Measurements from ENCODE around the gene FABP7.

The FABP7 gene

DNA sequence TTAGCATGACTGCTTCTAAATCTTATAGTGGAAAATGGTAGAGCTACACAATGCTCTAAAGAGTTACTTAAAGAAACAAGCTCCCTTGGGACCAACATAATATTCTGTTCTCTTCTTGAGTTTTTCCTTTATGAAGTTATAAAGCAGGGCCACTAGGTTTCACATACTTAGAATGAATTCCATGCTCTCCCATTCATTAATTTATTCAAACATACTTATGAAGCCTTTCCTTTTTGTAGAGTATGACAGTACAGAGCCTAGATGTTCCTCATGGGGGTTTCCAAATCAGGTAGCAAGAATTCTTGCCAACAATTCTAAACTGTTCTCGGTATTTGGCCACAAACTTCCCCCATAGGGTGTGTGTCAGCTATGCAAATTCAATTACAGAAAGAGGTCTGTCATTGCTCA is 20.6 kb upstream of the FABP7 start:
- Histone ChIP-seq H3K9ac (no peak overlapping the region), H3K4me1 (ENCODE audit: low read depth, poor library complexity, severe bottlenecking) (peaks cover 47% of the 10 kb centered on the region), H4K20me1 (ENCODE audit: insufficient read depth) (no peaks in the 10 kb centered on the region), H3K4me2 (peak overlapping the region; percentile 59), H3K27ac (peak overlapping the region; percentile 55; the same call in 1 of the 2 replicates), H3K79me2 (ENCODE audit: insufficient read depth, low read depth) (no peaks in the 10 kb centered on the region), H3K27me3 (ENCODE audit: insufficient read depth, low read depth) (no peaks in the 10 kb centered on the region), H3K4me3 (IDR thresholded peaks at IDR 0.05; ENCODE audit: insufficient read depth, low read depth, low read length) (no peak overlapping the region), H3K36me3 (ENCODE audit: insufficient read depth) (no peaks in the 10 kb centered on the region), H2AFZ (ENCODE audit: low read depth) (no peak overlapping the region)
- TF ChIP-seq, protein P1, sequence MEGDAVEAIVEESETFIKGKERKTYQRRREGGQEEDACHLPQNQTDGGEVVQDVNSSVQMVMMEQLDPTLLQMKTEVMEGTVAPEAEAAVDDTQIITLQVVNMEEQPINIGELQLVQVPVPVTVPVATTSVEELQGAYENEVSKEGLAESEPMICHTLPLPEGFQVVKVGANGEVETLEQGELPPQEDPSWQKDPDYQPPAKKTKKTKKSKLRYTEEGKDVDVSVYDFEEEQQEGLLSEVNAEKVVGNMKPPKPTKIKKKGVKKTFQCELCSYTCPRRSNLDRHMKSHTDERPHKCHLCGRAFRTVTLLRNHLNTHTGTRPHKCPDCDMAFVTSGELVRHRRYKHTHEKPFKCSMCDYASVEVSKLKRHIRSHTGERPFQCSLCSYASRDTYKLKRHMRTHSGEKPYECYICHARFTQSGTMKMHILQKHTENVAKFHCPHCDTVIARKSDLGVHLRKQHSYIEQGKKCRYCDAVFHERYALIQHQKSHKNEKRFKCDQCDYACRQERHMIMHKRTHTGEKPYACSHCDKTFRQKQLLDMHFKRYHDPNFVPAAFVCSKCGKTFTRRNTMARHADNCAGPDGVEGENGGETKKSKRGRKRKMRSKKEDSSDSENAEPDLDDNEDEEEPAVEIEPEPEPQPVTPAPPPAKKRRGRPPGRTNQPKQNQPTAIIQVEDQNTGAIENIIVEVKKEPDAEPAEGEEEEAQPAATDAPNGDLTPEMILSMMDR (conservative IDR thresholded peaks at IDR 0.05; ENCODE audit: low read depth, low read length), result no peak

DNA sequence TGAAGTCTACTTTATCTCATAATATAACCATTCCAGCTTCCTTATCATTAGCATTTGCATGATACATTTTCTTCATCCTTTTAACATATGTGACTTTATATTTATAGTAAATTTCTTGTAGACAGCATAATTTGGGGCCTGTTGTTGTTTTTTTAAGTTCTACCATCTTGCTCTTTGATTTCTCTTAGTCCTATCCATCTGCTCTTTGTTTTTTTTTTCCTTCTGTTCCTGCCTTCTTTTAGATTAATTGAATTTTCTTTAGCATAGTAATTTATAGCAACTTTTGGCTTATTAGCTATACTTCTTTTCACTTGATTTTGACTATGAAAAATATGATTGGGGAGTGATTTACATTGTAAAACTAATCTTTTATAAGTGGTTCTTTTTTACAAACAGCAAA is 19.2 kb upstream of the FABP7 start:
- no peaks in the 10 kb centered on the region for H3K79me2 ChIP-seq (ENCODE audit: insufficient read depth, low read depth)
- no peak overlapping the region for H3K27ac ChIP-seq
- H4K20me1 ChIP-seq (ENCODE audit: insufficient read depth), result no peaks in the 10 kb centered on the region
- peaks cover 34% of the 10 kb centered on the region for H3K4me1 ChIP-seq (ENCODE audit: low read depth, poor library complexity, severe bottlenecking)
- H3K27me3 ChIP-seq (ENCODE audit: insufficient read depth, low read depth), result no peaks in the 10 kb centered on the region
- H3K9ac ChIP-seq, result no peak overlapping the region
- H2AFZ ChIP-seq (ENCODE audit: low read depth), result no peak overlapping the region
- no peak overlapping the region for H3K4me3 ChIP-seq (IDR thresholded peaks at IDR 0.05; ENCODE audit: insufficient read depth, low read depth, low read length)
- H3K36me3 ChIP-seq (ENCODE audit: insufficient read depth), result no peaks in the 10 kb centered on the region
- H3K4me2 ChIP-seq, result no peak overlapping the region
- TF ChIP-seq, protein P1 (conservative IDR thresholded peaks at IDR 0.05; ENCODE audit: low read depth, low read length), result no peak

- H3K4me2 ChIP-seq, result no peak overlapping the region
- H3K36me3 ChIP-seq (ENCODE audit: insufficient read depth), result no peaks in the 10 kb centered on the region
- no peak overlapping the region for H3K4me3 ChIP-seq (IDR thresholded peaks at IDR 0.05; ENCODE audit: insufficient read depth, low read depth, low read length)
- H3K9ac ChIP-seq, result no peak overlapping the region
- H2AFZ ChIP-seq (ENCODE audit: low read depth), result no peak overlapping the region
- no peak overlapping the region for H3K27ac ChIP-seq
- TF ChIP-seq, protein P1 (conservative IDR thresholded peaks at IDR 0.05; ENCODE audit: low read depth, low read length), result no peak
- no peaks in the 10 kb centered on the region for H3K4me1 ChIP-seq (ENCODE audit: low read depth, poor library complexity, severe bottlenecking)
- H3K27me3 ChIP-seq (ENCODE audit: insufficient read depth, low read depth), result no peaks in the 10 kb centered on the region
- no peaks in the 10 kb centered on the region for H3K79me2 ChIP-seq (ENCODE audit: insufficient read depth, low read depth)
- H4K20me1 ChIP-seq (ENCODE audit: insufficient read depth), result no peaks in the 10 kb centered on the region
Measured at GRCh38 chr6:122766256-122766655, 13.3 kb upstream of the FABP7 start.

GRCh38 chr6:122770835-122771601 is 8.5 kb upstream of the FABP7 start:
- H3K27ac ChIP-seq, result no peak overlapping the region

More at GRCh38 chr6:122770835-122771601, 8.5 kb upstream of the FABP7 start:
- no peaks in the 10 kb centered on the region for H3K79me2 ChIP-seq (ENCODE audit: insufficient read depth, low read depth)
- H3K4me1 ChIP-seq (ENCODE audit: low read depth, poor library complexity, severe bottlenecking), result no peaks in the 10 kb centered on the region
- no peaks in the 10 kb centered on the region for H3K27me3 ChIP-seq (ENCODE audit: insufficient read depth, low read depth)
- no peak overlapping the region for H2AFZ ChIP-seq (ENCODE audit: low read depth)
- H3K36me3 ChIP-seq (ENCODE audit: insufficient read depth), result no peaks in the 10 kb centered on the region
- H3K9ac ChIP-seq, result no peak overlapping the region
- H4K20me1 ChIP-seq (ENCODE audit: insufficient read depth), result no peaks in the 10 kb centered on the region
- no peak overlapping the region for H3K4me3 ChIP-seq (IDR thresholded peaks at IDR 0.05; ENCODE audit: insufficient read depth, low read depth, low read length)
- TF ChIP-seq, protein P1 (conservative IDR thresholded peaks at IDR 0.05; ENCODE audit: low read depth, low read length), result no peak
- H3K4me2 ChIP-seq, result no peak overlapping the region

All from KMS-11 (cell line).